Endodermal cell (in vitro differentiated cells): Measurements from ENCODE around the gene PPP5C. TPM values are rescaled to one million over a fixed set of nuclear protein-coding genes. Genes with fewer than 3 reads are reported as not detected.

Experiments
- DNase-seq: peaks from one replicate; pipeline ENCODE4 v3.0.0-alpha.2; 2017
- H3K27ac ChIP-seq: 2 replicates; pipeline ENCODE4 v1.5.1; 2013; ENCODE audit warnings: mild to moderate bottlenecking, low read depth, low read length, moderate library complexity
- H3K27me3 ChIP-seq: 2 replicates; pipeline ENCODE4 v1.6.1; 2013; ENCODE audit warnings: mild to moderate bottlenecking, low read length, moderate library complexity; ENCODE audit not compliant: insufficient read depth, control insufficient read depth, poor library complexity, severe bottlenecking
- H3K36me3 ChIP-seq: 2 replicates; pipeline ENCODE4 v1.7.0; 2013; ENCODE audit warnings: mild to moderate bottlenecking, low read length, moderate library complexity; ENCODE audit not compliant: control insufficient read depth, insufficient read depth
- H3K4me1 ChIP-seq: one replicate; pipeline ENCODE4 v1.7.0; 2013; ENCODE audit warnings: low read length; ENCODE audit not compliant: control insufficient read depth, insufficient read depth
- H3K4me3 ChIP-seq: 2 replicates; pipeline ENCODE4 v1.5.1; 2013; ENCODE audit warnings: mild to moderate bottlenecking, low read length, moderate library complexity
- H3K9ac ChIP-seq: 2 replicates; pipeline ENCODE4 v1.6.1; 2013; ENCODE audit warnings: mild to moderate bottlenecking, low read length, moderate library complexity; ENCODE audit not compliant: poor library complexity, severe bottlenecking; ENCODE audit errors: extremely low read depth
- H3K9me3 ChIP-seq: 2 replicates; pipeline ENCODE4 v1.6.1; 2013; ENCODE audit warnings: mild to moderate bottlenecking, low read length, moderate library complexity; ENCODE audit not compliant: control insufficient read depth
- H3K27ac Mint-ChIP-seq: 2 replicates; pipeline ENCODE4 v1.8.0; 2020; ENCODE audit warnings: mixed read lengths
- H3K27me3 Mint-ChIP-seq: 2 replicates; pipeline ENCODE4 v1.8.0; 2021; ENCODE audit warnings: mild to moderate bottlenecking, mixed read lengths; ENCODE audit not compliant: insufficient read depth
- H3K36me3 Mint-ChIP-seq: 2 replicates; pipeline ENCODE4 v1.8.0; 2020; ENCODE audit warnings: low read depth, mixed read lengths
- H3K4me1 Mint-ChIP-seq: 2 replicates; pipeline ENCODE4 v1.8.0; 2020; ENCODE audit warnings: mixed read lengths
- H3K4me3 Mint-ChIP-seq: 2 replicates; pipeline ENCODE4 v1.8.0; 2020; ENCODE audit warnings: mild to moderate bottlenecking, moderate library complexity, mixed read lengths
- H3K9me3 Mint-ChIP-seq: 2 replicates; pipeline ENCODE4 v1.8.0; 2020; ENCODE audit warnings: mild to moderate bottlenecking, mixed read lengths
- WGBS, 2 experiments: methylation state at CpG; one replicate each; pipeline versions ENCODE4 v1.1.5 to v1.1.7; 2013; ENCODE audit warnings: missing lambda C conversion rate in 2 of 2, mixed read lengths in 1 of 2; ENCODE audit not compliant: insufficient coverage in 1 of 2, insufficient read length in 1 of 2; 5-methylcytosine and 5-hydroxymethylcytosine counted together
- total RNA-seq, 2 donors: library from RNA; stranded (reverse); fragmentation: NEBNext Ultra II Directional in 1 of 2; extraction: Animal tissue kit (Norgen Biotek cat#: 25700) in 1 of 2; gene quantifications; 2 replicates in 1 of 2; 3 replicates in 1 of 2; pipeline ENCODE4 v1.2.1, GENCODE V29; 2021
- TF ChIP-seq, protein P1 (sequence below): fragments of 200-600 bp; sonication (generic); conservative IDR thresholded peaks from 2 replicates; pipeline ENCODE4 v1.5.0; 2021; ENCODE audit warnings: antibody characterized with exemption, mild to moderate bottlenecking

Gene PPP5C
- total RNA-seq, 2 donors from 2014 or later = 101 to 112 TPM

DNA sequence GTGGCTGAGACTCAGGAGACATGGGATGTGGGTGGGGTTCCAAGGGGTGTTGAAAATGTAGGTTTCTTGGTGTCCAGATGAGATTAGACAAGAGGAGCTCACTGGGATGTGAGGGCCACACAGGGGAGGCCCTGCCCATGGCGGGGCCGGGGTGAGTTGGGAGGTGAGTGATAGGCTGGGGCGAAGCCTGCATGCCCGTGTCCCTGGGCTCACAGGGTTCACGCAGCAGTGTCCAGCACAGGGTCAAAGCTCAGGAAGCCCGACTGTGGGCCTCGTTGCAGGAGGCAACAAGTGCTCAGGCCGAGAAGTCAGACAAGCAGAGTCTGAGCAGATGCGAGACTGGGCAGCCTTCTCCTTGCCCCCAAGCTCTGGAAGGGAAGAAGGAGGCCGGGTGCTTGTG lies 39.3 kb downstream of the PPP5C start:
- Histone ChIP-seq H3K36me3 (peaks cover 84% of the 10 kb centered on the region), H3K27me3 (no peaks in the 10 kb centered on the region), H3K9me3 (no peaks in the 10 kb centered on the region), H3K4me1 (no peaks in the 10 kb centered on the region), H3K9ac (no peak overlapping the region), H3K4me3 (no peak overlapping the region), H3K27ac (no peak overlapping the region)
- no peak overlapping the region for H3K27ac Mint-ChIP-seq
- no peaks in the 10 kb centered on the region for H3K9me3 Mint-ChIP-seq
- H3K27me3 Mint-ChIP-seq = peaks cover 1% of the 10 kb centered on the region
- H3K4me1 Mint-ChIP-seq = no peaks in the 10 kb centered on the region
- H3K36me3 Mint-ChIP-seq = peaks cover 81% of the 10 kb centered on the region
- TF ChIP-seq, protein P1, sequence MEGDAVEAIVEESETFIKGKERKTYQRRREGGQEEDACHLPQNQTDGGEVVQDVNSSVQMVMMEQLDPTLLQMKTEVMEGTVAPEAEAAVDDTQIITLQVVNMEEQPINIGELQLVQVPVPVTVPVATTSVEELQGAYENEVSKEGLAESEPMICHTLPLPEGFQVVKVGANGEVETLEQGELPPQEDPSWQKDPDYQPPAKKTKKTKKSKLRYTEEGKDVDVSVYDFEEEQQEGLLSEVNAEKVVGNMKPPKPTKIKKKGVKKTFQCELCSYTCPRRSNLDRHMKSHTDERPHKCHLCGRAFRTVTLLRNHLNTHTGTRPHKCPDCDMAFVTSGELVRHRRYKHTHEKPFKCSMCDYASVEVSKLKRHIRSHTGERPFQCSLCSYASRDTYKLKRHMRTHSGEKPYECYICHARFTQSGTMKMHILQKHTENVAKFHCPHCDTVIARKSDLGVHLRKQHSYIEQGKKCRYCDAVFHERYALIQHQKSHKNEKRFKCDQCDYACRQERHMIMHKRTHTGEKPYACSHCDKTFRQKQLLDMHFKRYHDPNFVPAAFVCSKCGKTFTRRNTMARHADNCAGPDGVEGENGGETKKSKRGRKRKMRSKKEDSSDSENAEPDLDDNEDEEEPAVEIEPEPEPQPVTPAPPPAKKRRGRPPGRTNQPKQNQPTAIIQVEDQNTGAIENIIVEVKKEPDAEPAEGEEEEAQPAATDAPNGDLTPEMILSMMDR = no peak
- no peak overlapping the region for H3K4me3 Mint-ChIP-seq
- 92 to 95% methylated on average over 6 to 10 of the region's 10 CpGs for WGBS, 2 experiments
- DNase-seq = no peak

DNA sequence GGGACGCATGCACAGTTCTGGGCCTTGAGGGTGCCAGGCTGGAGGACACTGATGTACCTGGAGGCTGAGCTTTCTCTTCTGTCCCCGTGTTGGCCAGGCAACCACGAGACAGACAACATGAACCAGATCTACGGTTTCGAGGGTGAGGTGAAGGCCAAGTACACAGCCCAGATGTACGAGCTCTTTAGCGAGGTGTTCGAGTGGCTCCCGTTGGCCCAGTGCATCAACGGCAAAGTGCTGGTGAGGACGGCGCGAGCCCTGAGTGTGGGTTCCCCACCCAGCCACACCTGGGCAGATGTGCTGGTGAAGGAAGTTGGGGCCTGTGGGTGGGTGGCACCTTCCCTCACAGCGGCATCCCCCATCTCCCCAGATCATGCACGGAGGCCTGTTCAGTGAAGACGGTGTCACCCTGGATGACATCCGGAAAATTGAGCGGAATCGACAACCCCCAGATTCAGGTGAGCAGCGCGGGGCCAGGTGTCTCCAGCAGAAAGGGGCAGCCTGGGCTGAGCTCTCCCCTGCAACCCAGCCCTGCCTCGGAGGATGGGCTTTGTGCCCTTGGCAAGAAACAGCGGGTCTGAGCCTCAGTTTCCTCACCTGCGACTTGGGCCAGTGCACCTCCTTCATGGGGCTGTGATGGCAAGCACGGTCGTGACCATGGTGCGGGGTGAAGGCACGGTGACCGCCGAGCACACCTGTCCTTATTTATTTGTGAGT lies 40.3 kb downstream of the PPP5C start:
- Mint-ChIP-seq H3K27ac (no peak overlapping the region), H3K36me3 (peaks cover 78% of the 10 kb centered on the region), H3K4me3 (no peak overlapping the region)

DNA sequence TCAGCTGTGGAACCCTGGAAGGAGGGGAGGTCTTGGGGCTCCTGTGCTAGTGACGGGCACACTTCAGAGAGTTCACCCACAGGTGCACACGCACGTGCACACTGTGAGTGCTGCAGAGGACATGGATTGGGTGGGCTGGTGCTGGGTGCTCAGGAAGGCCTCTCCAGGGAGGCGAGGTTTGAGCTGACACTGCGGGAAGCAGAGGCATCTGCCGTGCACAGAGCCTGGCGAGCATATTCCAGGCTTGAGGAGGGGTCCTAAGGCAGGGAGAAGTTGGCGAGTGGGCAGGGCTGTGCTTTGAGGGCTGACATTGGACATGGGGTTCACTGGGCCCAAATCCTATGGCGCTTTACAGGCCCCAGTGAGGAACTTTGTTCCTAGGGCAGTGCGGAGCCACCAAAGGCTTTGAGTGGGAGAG lies 40.8 kb downstream of the PPP5C start:
- Histone ChIP-seq H3K27me3 (no peaks in the 10 kb centered on the region), H3K4me3 (no peak overlapping the region), H3K36me3 (peaks cover 73% of the 10 kb centered on the region), H3K27ac (no peak overlapping the region), H3K9ac (no peak overlapping the region), H3K9me3 (no peaks in the 10 kb centered on the region), H3K4me1 (no peaks in the 10 kb centered on the region)
- TF ChIP-seq, protein P1 = no peak
- H3K4me1 Mint-ChIP-seq = no peaks in the 10 kb centered on the region
- 91 to 97% methylated on average over 4 to 10 of the region's 10 CpGs for WGBS, 2 experiments
- H3K27ac Mint-ChIP-seq = no peak overlapping the region
- no peak overlapping the region for H3K4me3 Mint-ChIP-seq
- DNase-seq = no peak
- peaks cover 75% of the 10 kb centered on the region for H3K36me3 Mint-ChIP-seq
- no peaks in the 10 kb centered on the region for H3K9me3 Mint-ChIP-seq
- peaks cover 1% of the 10 kb centered on the region for H3K27me3 Mint-ChIP-seq

More for the DNA sequence above, 40.3 kb downstream of the PPP5C start:
- Histone ChIP-seq H3K27me3 (no peaks in the 10 kb centered on the region), H3K4me1 (no peaks in the 10 kb centered on the region), H3K36me3 (peaks cover 79% of the 10 kb centered on the region), H3K9ac (no peak overlapping the region), H3K4me3 (no peak overlapping the region), H3K27ac (no peak overlapping the region), H3K9me3 (no peaks in the 10 kb centered on the region)
- 95 to 96% methylated on average over 9 to 30 of the region's 30 CpGs for WGBS, 2 experiments
- TF ChIP-seq, protein P1 = no peak
- no peaks in the 10 kb centered on the region for H3K9me3 Mint-ChIP-seq
- DNase-seq = no peak
- peaks cover 1% of the 10 kb centered on the region for H3K27me3 Mint-ChIP-seq
- no peaks in the 10 kb centered on the region for H3K4me1 Mint-ChIP-seq
